Smooth muscle cell of the brain vasculature (primary cell): ENCODE measurements around the gene ZNF654.
"Not testable (repeated sequence)": the region's sequence is repeated elsewhere in the genome, so short reads cannot be mapped to it uniquely, and the experiment has no call there.

Experiments used
- DNase-seq: peaks from one replicate; pipeline ENCODE4 v3.0.0-alpha.2; 2012; ENCODE audit warnings: low read depth, low spot score

The ZNF654 gene

GRCh38 chr3:88058581-88059379, at the start of gene ZNF654, which contains the start of gene CGGBP1:
TSS of gene ZNF654 (plus strand) at chr3:88059255. CDS start at chr3:88059320, 65 bp downstream.
TSS of gene CGGBP1 (minus strand) at chr3:88059005. CDS start at chr3:88055976, 3,029 bp downstream.
- peak; percentile 99 for DNase-seq

GRCh38 chr3:88010810-88011209, 48.2 kb upstream of the ZNF654 start:
- no peak for DNase-seq

GRCh38 chr3:88013592-88013991, 45.5 kb upstream of the ZNF654 start:
- no peak for DNase-seq

GRCh38 chr3:88015656-88016055, 43.4 kb upstream of the ZNF654 start:
- DNase-seq, result not testable (repeated sequence)

GRCh38 chr3:88019024-88019423, 40.0 kb upstream of the ZNF654 start:
- no peak for DNase-seq

- DNase-seq, result no peak
Observed at GRCh38 chr3:88025001-88025552, 34.0 kb upstream of the ZNF654 start.

GRCh38 chr3:88028876-88029275, 30.2 kb upstream of the ZNF654 start:
- no peak for DNase-seq

GRCh38 chr3:88030210-88030609, 28.8 kb upstream of the ZNF654 start:
- no peak for DNase-seq

GRCh38 chr3:88031642-88032077, 27.4 kb upstream of the ZNF654 start:
- DNase-seq, result no peak

GRCh38 chr3:88032245-88032644, 26.8 kb upstream of the ZNF654 start:
- DNase-seq, result no peak

GRCh38 chr3:88033079-88033478, 26.0 kb upstream of the ZNF654 start:
- DNase-seq, result no peak

- no peak for DNase-seq
Observed at GRCh38 chr3:88033808-88034207, 25.2 kb upstream of the ZNF654 start.

- DNase-seq, result no peak
Observed at GRCh38 chr3:88034491-88035275, 24.4 kb upstream of the ZNF654 start.

GRCh38 chr3:88036221-88036620, 22.8 kb upstream of the ZNF654 start:
- DNase-seq, result no peak

GRCh38 chr3:88038566-88038965, 20.5 kb upstream of the ZNF654 start:
- DNase-seq, result no peak

- DNase-seq, result no peak
Observed at GRCh38 chr3:88040529-88040928, 18.5 kb upstream of the ZNF654 start.

- DNase-seq, result no peak
Observed at GRCh38 chr3:88041005-88041404, 18.1 kb upstream of the ZNF654 start.

GRCh38 chr3:88044411-88044810, 14.6 kb upstream of the ZNF654 start:
- no peak for DNase-seq

GRCh38 chr3:88046766-88047165, 12.3 kb upstream of the ZNF654 start:
- no peak for DNase-seq

- DNase-seq, result peak; percentile 3
Observed at GRCh38 chr3:88057630-88058305, 1.3 kb upstream of the ZNF654 start.

GRCh38 chr3:88058306-88058580, 812 bp upstream of the ZNF654 start:
- DNase-seq, result no peak
